Measurements from ENCODE around the gene NARF. TPM values are rescaled to one million over a fixed set of nuclear protein-coding genes. Genes with fewer than 3 reads are reported as not detected.

The NARF gene
- total RNA-seq, 1 donor from 2014 or later = 54.9 TPM

DNA sequence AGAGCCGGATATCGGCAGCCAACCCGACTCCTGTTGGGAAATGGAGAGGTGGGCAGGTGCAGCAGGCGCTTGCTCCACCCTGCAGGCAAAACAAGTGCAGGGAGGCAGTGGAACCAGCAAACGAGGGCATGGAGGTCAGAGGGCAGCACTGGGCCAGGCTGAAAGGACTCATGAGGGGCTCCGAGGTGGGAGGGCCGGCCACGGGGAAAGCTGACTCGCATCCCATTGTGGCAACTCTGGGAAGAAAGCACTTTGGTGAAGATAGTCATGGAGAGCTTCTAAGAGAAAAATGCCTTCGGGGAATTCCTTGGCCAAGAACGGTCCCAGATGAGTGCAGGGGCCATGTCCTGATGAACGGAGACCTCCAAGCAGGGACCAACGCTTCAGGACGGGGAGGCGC lies 12.4 kb upstream of the NARF start:
- H3K9me3 ChIP-seq = no peaks in the 10 kb centered on the region
- TF ChIP-seq, protein P1, sequence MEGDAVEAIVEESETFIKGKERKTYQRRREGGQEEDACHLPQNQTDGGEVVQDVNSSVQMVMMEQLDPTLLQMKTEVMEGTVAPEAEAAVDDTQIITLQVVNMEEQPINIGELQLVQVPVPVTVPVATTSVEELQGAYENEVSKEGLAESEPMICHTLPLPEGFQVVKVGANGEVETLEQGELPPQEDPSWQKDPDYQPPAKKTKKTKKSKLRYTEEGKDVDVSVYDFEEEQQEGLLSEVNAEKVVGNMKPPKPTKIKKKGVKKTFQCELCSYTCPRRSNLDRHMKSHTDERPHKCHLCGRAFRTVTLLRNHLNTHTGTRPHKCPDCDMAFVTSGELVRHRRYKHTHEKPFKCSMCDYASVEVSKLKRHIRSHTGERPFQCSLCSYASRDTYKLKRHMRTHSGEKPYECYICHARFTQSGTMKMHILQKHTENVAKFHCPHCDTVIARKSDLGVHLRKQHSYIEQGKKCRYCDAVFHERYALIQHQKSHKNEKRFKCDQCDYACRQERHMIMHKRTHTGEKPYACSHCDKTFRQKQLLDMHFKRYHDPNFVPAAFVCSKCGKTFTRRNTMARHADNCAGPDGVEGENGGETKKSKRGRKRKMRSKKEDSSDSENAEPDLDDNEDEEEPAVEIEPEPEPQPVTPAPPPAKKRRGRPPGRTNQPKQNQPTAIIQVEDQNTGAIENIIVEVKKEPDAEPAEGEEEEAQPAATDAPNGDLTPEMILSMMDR (IDR thresholded peaks at IDR 0.05) = no peak
- no peak for ATAC-seq
- no peak overlapping the region for H3K27ac ChIP-seq
- no peak overlapping the region for H3K4me3 ChIP-seq
- no peak for DNase-seq
- H3K36me3 ChIP-seq = peaks cover 53% of the 10 kb centered on the region
- H3K27me3 ChIP-seq (ENCODE audit: low read depth) = no peaks in the 10 kb centered on the region
- intact Hi-C loops (cut with DNase I) = no loop called here
- H3K4me1 ChIP-seq = peaks cover 36% of the 10 kb centered on the region

DNA sequence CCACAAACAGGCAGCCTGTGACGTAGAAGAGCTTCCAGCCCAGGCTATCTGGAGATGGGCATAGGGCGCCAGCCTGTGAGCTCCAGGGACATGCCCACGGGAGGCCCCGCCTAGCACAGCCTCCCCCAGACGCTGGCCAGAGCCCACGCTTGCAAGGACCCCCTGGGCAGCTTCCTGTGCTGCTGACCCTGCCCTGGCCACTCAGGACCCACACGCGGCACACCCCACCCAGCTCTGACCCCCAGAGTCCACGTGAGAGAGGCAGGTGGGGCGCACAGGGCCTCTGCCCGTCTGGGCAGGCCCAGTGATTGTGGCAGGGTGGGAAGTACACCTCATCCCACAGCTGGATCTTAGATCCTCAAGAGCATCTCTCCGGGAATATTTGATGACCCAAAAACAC lies 11.9 kb upstream of the NARF start:
- ATAC-seq (no peak), DNase-seq (no peak)
- Histone ChIP-seq H3K27me3 (ENCODE audit: low read depth) (no peaks in the 10 kb centered on the region), H3K4me3 (no peak overlapping the region), H3K9me3 (no peaks in the 10 kb centered on the region), H3K36me3 (peaks cover 51% of the 10 kb centered on the region), H3K27ac (no peak overlapping the region), H3K4me1 (peaks cover 42% of the 10 kb centered on the region)
- intact Hi-C loops (cut with DNase I) = no loop called here
- TF ChIP-seq, protein P1 (IDR thresholded peaks at IDR 0.05) = no peak

DNA sequence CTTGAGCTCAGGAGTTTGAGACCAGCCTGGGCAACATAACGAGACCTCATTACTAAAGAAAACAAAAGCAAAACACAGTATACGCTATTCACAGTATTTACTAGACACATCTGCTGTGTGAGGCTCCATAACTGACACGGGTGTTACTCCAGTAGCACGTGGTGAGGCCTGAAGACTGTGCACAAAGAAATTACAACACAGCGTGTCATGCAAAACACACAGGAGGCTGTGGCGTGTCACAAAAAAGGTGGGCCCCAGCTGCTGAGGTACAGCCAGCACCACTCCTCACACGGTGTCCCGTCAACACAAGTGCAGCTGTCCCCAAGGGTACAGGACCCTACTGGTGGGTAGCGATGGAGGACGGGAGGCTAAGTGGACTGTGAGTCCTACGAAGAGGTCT lies 10.7 kb upstream of the NARF start:
- Histone ChIP-seq H3K36me3 (peaks cover 39% of the 10 kb centered on the region), H3K4me3 (no peak overlapping the region), H3K27ac (no peak overlapping the region), H3K4me1 (peaks cover 50% of the 10 kb centered on the region), H3K9me3 (no peaks in the 10 kb centered on the region), H3K27me3 (ENCODE audit: low read depth) (no peaks in the 10 kb centered on the region)
- ATAC-seq = no peak
- TF ChIP-seq, protein P1 (IDR thresholded peaks at IDR 0.05) = no peak
- intact Hi-C loops (cut with DNase I) = no loop called here
- no peak for DNase-seq

GRCh38 chr17:82449131-82449882 lies 9.2 kb upstream of the NARF start:
- no peaks in the 10 kb centered on the region for H3K27me3 ChIP-seq (ENCODE audit: low read depth)
- peak overlapping the region; percentile 95 for H3K27ac ChIP-seq
- peaks cover 50% of the 10 kb centered on the region for H3K4me1 ChIP-seq
- no peak for DNase-seq
- TF ChIP-seq, protein P1 (IDR thresholded peaks at IDR 0.05) = no peak
- H3K36me3 ChIP-seq = peaks cover 24% of the 10 kb centered on the region
- H3K4me3 ChIP-seq = peak overlapping the region; percentile 97
- ATAC-seq = peak; percentile 11 to 34
- intact Hi-C loops (cut with DNase I) = no loop called here
- H3K9me3 ChIP-seq = no peaks in the 10 kb centered on the region

- intact Hi-C loops (cut with DNase I) = no loop called here
- ATAC-seq (peak in 1 of 2 donors; percentile 0), DNase-seq (no peak)
Measured at GRCh38 chr17:82449883-82450356, 8.6 kb upstream of the NARF start.

More at GRCh38 chr17:82449883-82450356, 8.6 kb upstream of the NARF start:
- TF ChIP-seq, protein P1 (IDR thresholded peaks at IDR 0.05) = no peak
- Histone ChIP-seq H3K4me1 (peaks cover 46% of the 10 kb centered on the region), H3K36me3 (peaks cover 18% of the 10 kb centered on the region), H3K4me3 (peak overlapping the region; percentile 97), H3K9me3 (no peaks in the 10 kb centered on the region), H3K27ac (peak overlapping the region; percentile 95), H3K27me3 (ENCODE audit: low read depth) (no peaks in the 10 kb centered on the region)
